HG03558 (cell line): ENCODE results near the gene DCP2.

Experiments used
- ATAC-seq: cut with Tn5 transposase; IDR thresholded peaks from one replicate; pipeline ENCODE4 v1.9.1; 2021; ENCODE audit warnings: moderate number of reproducible peaks; ENCODE audit not compliant: unreplicated experiment; ENCODE audit errors: extremely low read depth

Gene DCP2

DNA sequence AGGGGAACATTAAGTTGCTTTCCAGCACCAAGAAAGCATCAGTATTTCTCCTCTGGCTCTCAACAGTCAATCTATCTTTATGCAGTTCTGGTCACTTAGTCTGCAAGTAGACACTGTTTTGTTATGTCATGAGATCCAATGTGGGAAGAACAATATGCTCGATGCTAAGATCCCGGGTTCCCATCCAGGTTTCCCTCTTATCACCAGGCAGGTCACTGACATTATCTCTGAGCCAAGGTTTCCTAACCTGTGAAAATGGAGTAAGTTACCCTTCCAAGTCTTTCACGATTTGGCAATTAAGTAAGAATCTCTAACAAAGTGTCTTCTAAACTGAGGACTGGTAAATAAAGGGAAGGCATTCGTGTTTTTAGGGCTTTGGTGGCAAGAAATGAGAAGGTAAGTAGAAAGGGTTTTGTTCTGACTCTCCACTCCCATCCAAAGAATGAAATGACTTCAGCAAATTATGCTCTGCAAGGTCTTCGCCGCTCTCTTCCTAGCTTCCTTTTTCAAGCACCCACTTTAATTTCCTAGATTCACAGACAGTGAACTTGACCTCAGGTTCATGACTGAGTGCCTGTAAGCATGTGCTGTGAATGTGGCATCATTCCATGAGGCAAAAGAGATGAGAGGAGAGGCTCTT is 86.4 kb downstream of the DCP2 start:
- ATAC-seq = no peak

DNA sequence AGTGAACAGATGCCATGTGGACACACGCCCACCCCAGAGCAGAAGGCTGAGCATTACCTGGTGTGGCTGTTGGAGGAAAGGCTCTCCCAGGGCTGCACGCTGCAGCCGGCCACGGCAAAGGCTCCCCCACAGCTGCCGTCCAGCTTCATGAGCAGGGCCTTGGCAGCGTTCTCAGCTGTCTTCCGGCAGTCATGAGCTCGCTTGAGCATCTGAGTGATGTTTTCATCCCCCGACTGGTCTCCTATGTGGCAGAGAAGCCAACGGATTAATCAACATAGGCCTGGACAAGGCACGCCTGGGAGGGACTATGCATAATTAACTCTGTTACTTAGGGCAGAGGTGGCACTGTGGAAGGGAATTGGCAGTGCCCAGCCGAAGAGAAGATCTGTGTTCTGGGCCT is 87.3 kb downstream of the DCP2 start:
- ATAC-seq = no peak

DNA sequence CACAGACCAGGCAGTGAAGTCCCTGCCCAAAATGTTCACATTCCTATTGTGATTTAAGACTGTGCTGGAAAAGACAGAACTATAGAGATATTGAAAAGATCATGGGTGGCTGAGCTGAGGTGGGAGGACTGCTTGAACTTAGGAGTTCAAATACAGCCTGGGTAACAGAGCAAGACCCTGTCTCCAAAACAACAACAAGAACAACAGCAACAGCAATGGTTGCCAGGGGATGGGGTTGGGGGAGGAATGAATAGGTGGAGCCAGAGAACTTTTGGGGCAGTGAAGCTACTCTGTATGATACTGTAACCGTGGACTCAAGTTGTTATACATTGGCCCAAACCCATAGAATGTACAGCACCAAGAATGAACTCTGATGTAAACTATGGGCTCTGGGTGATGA is 88.2 kb downstream of the DCP2 start:
- ATAC-seq = no peak

DNA sequence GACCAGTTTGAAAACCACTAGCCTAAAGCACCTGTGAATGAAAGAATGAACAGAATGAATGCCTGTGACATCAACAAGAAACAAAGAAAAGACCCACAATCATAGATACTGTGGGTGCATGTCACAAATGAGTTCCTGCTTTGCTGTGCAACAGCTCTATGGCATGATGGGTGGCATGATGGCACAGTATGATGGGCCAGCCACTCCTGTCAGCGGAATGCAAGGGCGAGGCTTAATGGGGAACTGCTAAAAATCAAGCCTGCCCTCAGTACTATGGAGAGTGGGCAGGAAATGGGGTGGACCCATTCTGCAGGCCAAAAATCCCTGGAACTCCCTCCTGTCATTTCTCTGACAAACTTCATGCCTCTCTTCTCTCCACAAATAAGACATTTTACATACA is 89.0 kb downstream of the DCP2 start:
- no peak for ATAC-seq

DNA sequence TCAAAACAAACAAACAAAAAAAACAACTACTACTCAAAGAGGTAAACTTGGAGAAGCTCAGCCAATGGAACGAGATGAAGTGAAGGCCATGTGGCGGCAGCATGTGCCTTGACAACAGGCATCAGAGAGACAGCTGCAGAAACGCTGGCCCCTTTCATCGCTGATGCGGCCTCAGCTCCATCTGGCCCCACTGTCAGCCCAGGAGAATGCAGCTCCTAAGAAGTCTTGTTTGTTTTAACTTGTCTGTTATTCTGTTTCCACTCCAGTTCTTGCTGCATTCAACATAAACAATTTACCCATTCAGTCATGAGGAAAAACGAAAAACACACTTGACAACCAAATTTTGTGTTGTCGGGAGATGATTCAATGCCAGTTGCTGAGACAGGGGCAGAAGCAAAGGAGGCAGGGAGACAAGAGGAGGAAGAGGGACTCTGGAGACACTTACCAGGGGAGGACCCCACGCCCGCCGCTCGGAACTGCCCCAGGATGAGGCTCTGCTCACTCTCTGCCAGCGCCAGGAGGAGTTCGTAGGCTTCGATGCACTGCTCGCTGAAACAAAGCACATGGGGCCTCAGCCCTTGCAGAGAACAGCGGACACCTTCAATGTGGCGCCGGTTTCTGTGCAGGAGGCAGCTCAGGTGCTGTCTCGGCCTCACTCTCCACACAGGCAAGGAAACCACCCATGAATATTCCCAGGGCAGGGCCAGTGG is 91.2 kb downstream of the DCP2 start:
- ATAC-seq = no peak

DNA sequence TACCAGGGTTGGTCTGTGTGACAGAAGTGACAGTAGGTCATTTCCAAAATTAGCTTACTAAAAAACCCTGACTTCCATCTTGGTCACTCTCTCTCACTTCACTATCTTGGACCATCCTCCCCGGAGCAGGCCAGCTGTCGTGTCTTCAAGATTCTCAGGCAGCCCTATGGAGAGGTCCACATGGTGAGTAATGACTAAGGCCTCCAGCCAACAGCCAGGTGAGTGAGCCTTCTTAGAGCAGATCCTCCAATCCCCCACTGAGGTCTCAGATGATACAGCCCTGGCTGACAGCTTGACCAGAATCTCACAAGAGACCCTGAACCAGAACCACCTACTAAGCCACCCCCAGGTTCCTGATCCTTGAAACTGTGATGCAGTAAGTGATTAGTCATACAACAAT is 92.0 kb downstream of the DCP2 start:
- no peak for ATAC-seq
